ENCODE measurements around the gene NCAN.

The NCAN gene

GRCh38 chr19:19261350-19262189 is 49.8 kb downstream of the NCAN start:
- DNase-seq (ENCODE audit: low spot score) = peak; percentile 21

GRCh38 chr19:19262190-19263057 is 50.7 kb downstream of the NCAN start:
- DNase-seq (ENCODE audit: low spot score) = no peak

GRCh38 chr19:19263886-19264487 is 52.2 kb downstream of the NCAN start:
- DNase-seq (ENCODE audit: low spot score) = no peak

- no peak for DNase-seq (ENCODE audit: low spot score)
These were observed 55.5 kb downstream of the NCAN start for GRCh38 chr19:19267305-19267704.

- DNase-seq (ENCODE audit: low spot score) = no peak
These were observed 57.0 kb downstream of the NCAN start for GRCh38 chr19:19268453-19269385.

GRCh38 chr19:19269952-19270694 is 58.4 kb downstream of the NCAN start:
- DNase-seq (ENCODE audit: low spot score) = no peak

GRCh38 chr19:19270749-19271571 is 59.2 kb downstream of the NCAN start:
- no peak for DNase-seq (ENCODE audit: low spot score)

- DNase-seq (ENCODE audit: low spot score) = no peak
These were observed 60.3 kb downstream of the NCAN start for GRCh38 chr19:19271828-19272599.

GRCh38 chr19:19274146-19274545 is 62.4 kb downstream of the NCAN start:
- DNase-seq (ENCODE audit: low spot score) = no peak

GRCh38 chr19:19274716-19275565 is 63.2 kb downstream of the NCAN start:
- DNase-seq (ENCODE audit: low spot score) = no peak

- no peak for DNase-seq (ENCODE audit: low spot score)
These were observed 64.6 kb downstream of the NCAN start for GRCh38 chr19:19276386-19276785.

GRCh38 chr19:19276851-19277250 is 65.1 kb downstream of the NCAN start:
- no peak for DNase-seq (ENCODE audit: low spot score)

GRCh38 chr19:19278315-19278714 is 66.6 kb downstream of the NCAN start:
- no peak for DNase-seq (ENCODE audit: low spot score)

- DNase-seq (ENCODE audit: low spot score) = no peak
These were observed 67.4 kb downstream of the NCAN start for GRCh38 chr19:19279062-19279612.

GRCh38 chr19:19279853-19280252 is 68.1 kb downstream of the NCAN start:
- no peak for DNase-seq (ENCODE audit: low spot score)

GRCh38 chr19:19280561-19280960 is 68.8 kb downstream of the NCAN start:
- peak; percentile 77 for DNase-seq (ENCODE audit: low spot score)

- DNase-seq (ENCODE audit: low spot score) = no peak
These were observed 73.9 kb downstream of the NCAN start for GRCh38 chr19:19285686-19286085.

- no peak for DNase-seq (ENCODE audit: low spot score)
These were observed 80.8 kb downstream of the NCAN start for GRCh38 chr19:19292607-19293006.
